Neuronal stem cell (in vitro differentiated cells): Measurements from ENCODE around the gene OTULIN.

ENCODE experiments used
- DNase-seq: peaks from one replicate; pipeline ENCODE4 v3.0.0-alpha.2; 2013; ENCODE audit warnings: low spot score
- H2AFZ ChIP-seq: one replicate; pipeline ENCODE4 v1.6.1; 2013; ENCODE audit warnings: mild to moderate bottlenecking, low read length, inconsistent platforms
- H2AK5ac ChIP-seq: 2 replicates; pipeline ENCODE4 v1.6.1; 2013; ENCODE audit warnings: low read depth, mild to moderate bottlenecking, inconsistent platforms, low read length, moderate library complexity, mixed read lengths
- H2BK120ac ChIP-seq: 2 replicates; pipeline ENCODE4 v1.6.1; 2013; ENCODE audit warnings: low read depth, mild to moderate bottlenecking, inconsistent platforms, low read length, moderate library complexity, mixed read lengths
- H2BK12ac ChIP-seq: one replicate; pipeline ENCODE4 v1.6.1; 2013; ENCODE audit warnings: low read length, inconsistent platforms
- H2BK15ac ChIP-seq: 2 replicates; pipeline ENCODE4 v1.6.1; 2013; ENCODE audit warnings: mild to moderate bottlenecking, low read length, inconsistent platforms, mixed read lengths
- H2BK5ac ChIP-seq: one replicate; pipeline ENCODE4 v1.6.1; 2013; ENCODE audit warnings: inconsistent platforms, mild to moderate bottlenecking, low read length, moderate library complexity
- H3K14ac ChIP-seq: one replicate; pipeline ENCODE4 v1.6.1; 2013; ENCODE audit warnings: low read length, inconsistent platforms
- H3K18ac ChIP-seq: 2 replicates; pipeline ENCODE4 v1.6.1; 2013; ENCODE audit warnings: low read length, inconsistent platforms
- H3K23ac ChIP-seq: 2 replicates; pipeline ENCODE4 v1.6.1; 2013; ENCODE audit warnings: low read depth, mild to moderate bottlenecking, mixed read lengths, low read length, inconsistent platforms; ENCODE audit not compliant: poor library complexity
- H3K27ac ChIP-seq: replicated peaks from 3 replicates; pipeline ENCODE4 v1.5.1; 2013; ENCODE audit warnings: low read length, inconsistent platforms
- H3K27me3 ChIP-seq, 3 experiments: 2 replicates each; pipeline ENCODE4 v1.6.1; 2013; ENCODE audit warnings: low read length in 3 of 3, mild to moderate bottlenecking in 2 of 3, inconsistent platforms in 1 of 3, low read depth in 1 of 3, mixed read lengths in 1 of 3, moderate library complexity in 1 of 3; ENCODE audit not compliant: control insufficient read depth in 3 of 3, insufficient read depth in 3 of 3
- H3K36me3 ChIP-seq, 2 donors: replicated peaks in 1 of 2; 2 replicates each; pipeline ENCODE4 v1.6.1; 2013; ENCODE audit warnings: low read length in 2 of 2; ENCODE audit not compliant: control insufficient read depth in 2 of 2, insufficient read depth in 2 of 2
- H3K4ac ChIP-seq: 2 replicates; pipeline ENCODE4 v1.6.1; 2013; ENCODE audit warnings: inconsistent platforms, mild to moderate bottlenecking, low read length, moderate library complexity
- H3K4me1 ChIP-seq, 2 donors: 1 replicate in 1 of 2; 2 replicates in 1 of 2; pipeline ENCODE4 v1.6.1; 2013; ENCODE audit warnings: low read length in 2 of 2, low read depth in 1 of 2; ENCODE audit not compliant: control insufficient read depth in 2 of 2, insufficient read depth in 1 of 2
- H3K4me2 ChIP-seq: one replicate; pipeline ENCODE4 v1.6.1; 2013; ENCODE audit warnings: mild to moderate bottlenecking, low read length, inconsistent platforms; ENCODE audit not compliant: insufficient read depth, poor library complexity, severe bottlenecking
- H3K4me3 ChIP-seq, 2 donors: 2 replicates each; pipeline ENCODE4 v1.5.1; 2013; ENCODE audit warnings: low read length in 2 of 2, mild to moderate bottlenecking in 2 of 2, inconsistent platforms in 1 of 2, moderate library complexity in 1 of 2
- H3K79me1 ChIP-seq: one replicate; pipeline ENCODE4 v1.6.1; 2013; ENCODE audit warnings: low read depth, mild to moderate bottlenecking, inconsistent platforms, low read length, moderate library complexity
- H3K9ac ChIP-seq: one replicate; pipeline ENCODE4 v1.6.1; 2013; ENCODE audit warnings: mild to moderate bottlenecking, low read depth, low read length, inconsistent platforms; ENCODE audit not compliant: poor library complexity
- H3K9me3 ChIP-seq, 2 donors: replicated peaks in 1 of 2; 2 replicates each; pipeline versions ENCODE3 to v1.6.1; 2013; ENCODE audit warnings: low read length in 2 of 2, mild to moderate bottlenecking in 2 of 2, inconsistent platforms in 1 of 2, low read depth in 1 of 2, mixed read lengths in 1 of 2, moderate library complexity in 1 of 2; ENCODE audit not compliant: control insufficient read depth in 2 of 2, insufficient read depth in 1 of 2
- H4K8ac ChIP-seq: one replicate; pipeline ENCODE4 v1.6.1; 2013; ENCODE audit warnings: low read depth, mild to moderate bottlenecking, inconsistent platforms, low read length, moderate library complexity
- H4K91ac ChIP-seq: one replicate; pipeline ENCODE4 v1.6.1; 2013; ENCODE audit warnings: low read length, low read depth, mild to moderate bottlenecking, inconsistent platforms; ENCODE audit not compliant: poor library complexity
- WGBS, 2 donors: extraction: QIAGEN DNeasy Blood & Tissue Kit; methylation state at CpG; one replicate each; pipeline ENCODE4 v1.1.7; 2013; ENCODE audit warnings: missing lambda C conversion rate in 2 of 2, mixed read lengths in 1 of 2; ENCODE audit not compliant: insufficient read length in 2 of 2, insufficient replicate concordance in 1 of 2; ENCODE audit errors: extremely low coverage in 2 of 2; 5-methylcytosine and 5-hydroxymethylcytosine counted together

OTULIN gene

DNA sequence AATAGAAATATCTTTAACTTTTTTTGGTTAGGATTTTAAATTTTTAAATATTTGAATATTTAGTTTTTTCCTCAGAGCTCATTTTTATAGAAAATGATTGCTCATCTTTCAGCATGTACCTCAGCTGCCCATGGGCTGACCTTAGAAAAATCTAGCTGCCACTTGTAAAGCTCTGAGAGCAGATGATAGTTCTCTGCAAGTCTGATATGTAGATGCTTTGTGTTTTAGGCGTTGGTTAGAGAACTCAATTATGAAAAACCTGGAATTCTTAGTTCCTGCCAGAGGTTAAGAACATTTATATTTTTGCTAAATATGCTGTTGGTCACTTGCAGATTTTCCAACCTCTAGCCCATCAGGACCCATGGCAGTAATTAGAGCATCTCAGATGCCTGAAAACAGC is 15.1 kb downstream of the OTULIN start:
- Histone ChIP-seq H4K8ac (no peak overlapping the region), H2BK120ac (no peak overlapping the region), H3K36me3 (peaks cover 13 to 93% of the 10 kb centered on the region in 2 donors), H3K14ac (no peak overlapping the region), H3K79me1 (peaks cover 5% of the 10 kb centered on the region), H2BK15ac (no peak overlapping the region), H3K18ac (no peak overlapping the region), H3K4me3 (no peak overlapping the region), H2AFZ (no peak overlapping the region), H2BK12ac (no peak overlapping the region), H3K4ac (no peak overlapping the region), H3K9ac (no peak overlapping the region), H2BK5ac (no peak overlapping the region), H2AK5ac (no peak overlapping the region), H3K27ac (no peak overlapping the region), H3K23ac (no peak overlapping the region), H3K9me3 (no peaks in the 10 kb centered on the region), H3K27me3 (no peaks in the 10 kb centered on the region), H4K91ac (no peak overlapping the region), H3K4me1 (peaks cover 0 to 4% of the 10 kb centered on the region in 2 donors), H3K4me2 (no peak overlapping the region)
- WGBS, 2 donors: no CpG with 5 or more reads among the region's 1 CpG
- DNase-seq: no peak

DNA sequence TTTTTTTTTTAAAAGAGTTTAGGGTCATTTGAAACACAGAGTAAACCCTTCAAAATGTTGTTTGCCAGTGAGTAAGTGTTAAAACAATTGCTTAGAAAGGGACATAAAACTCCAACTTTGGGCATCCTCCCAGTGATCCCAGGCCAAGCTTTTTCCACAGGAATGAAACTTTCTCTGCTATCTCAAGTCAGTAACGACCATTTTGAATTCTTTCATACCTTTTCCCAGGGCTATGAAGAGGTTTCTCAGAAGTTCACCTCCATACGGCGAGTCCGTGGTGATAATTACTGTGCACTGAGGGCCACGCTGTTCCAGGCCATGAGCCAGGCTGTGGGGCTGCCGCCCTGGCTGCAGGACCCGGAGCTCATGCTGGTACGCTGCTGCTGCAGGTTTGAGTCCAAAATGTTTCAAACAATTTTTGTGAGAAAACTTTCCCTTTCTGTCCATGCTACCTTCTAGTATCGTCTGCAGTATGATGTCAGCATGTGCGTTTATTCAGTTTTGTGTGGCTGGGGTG is 16.8 kb downstream of the OTULIN start:
- DNase-seq: no peak
- H3K9me3 ChIP-seq: no peaks in the 10 kb centered on the region
- WGBS, 2 donors: no CpG with 5 or more reads among the region's 10 CpGs

DNA sequence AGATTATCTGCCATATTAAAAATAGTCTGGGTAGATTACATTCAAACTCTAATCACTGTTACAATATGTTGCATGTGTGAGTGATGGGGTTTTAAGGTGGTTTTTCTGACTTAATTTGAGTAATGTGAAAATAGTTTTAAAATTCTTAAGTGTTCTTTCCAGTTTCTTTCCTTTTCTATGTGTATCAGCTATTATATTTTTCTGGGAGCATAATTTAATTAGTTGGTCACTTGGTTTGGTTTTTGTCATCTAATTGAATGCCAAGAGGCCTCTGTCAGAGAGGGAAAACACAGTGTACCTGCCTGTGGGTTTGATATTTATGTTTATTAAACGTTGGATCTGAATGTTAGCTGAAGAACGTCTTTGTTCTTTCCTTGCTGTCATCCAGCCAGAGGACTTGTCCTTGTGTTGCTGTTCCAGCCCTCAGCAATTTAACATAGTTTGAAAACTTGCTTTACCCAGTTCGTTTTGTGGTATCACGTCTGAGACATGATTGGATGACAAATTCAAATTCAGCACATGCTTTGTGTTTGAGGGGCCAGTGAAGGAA is 19.5 kb downstream of the OTULIN start:
- WGBS, 2 donors: no CpG with 5 or more reads among the region's 4 CpGs
- Histone ChIP-seq H2AFZ (no peak overlapping the region), H2AK5ac (no peak overlapping the region), H3K23ac (no peak overlapping the region), H3K4me1 (peaks cover 0 to 2% of the 10 kb centered on the region in 2 donors), H3K4me2 (no peak overlapping the region), H3K79me1 (no peaks in the 10 kb centered on the region), H3K4me3 (peak overlapping the region in 1 of 2 donors; percentile 11), H3K4ac (no peak overlapping the region), H3K14ac (no peak overlapping the region), H2BK12ac (no peak overlapping the region), H2BK15ac (no peak overlapping the region), H3K36me3 (peaks cover 16 to 91% of the 10 kb centered on the region in 2 donors), H3K9ac (no peak overlapping the region), H3K27me3 (no peaks in the 10 kb centered on the region), H4K8ac (no peak overlapping the region), H2BK5ac (no peak overlapping the region), H3K9me3 (peaks cover 0 to 2% of the 10 kb centered on the region in 2 donors), H3K27ac (no peak overlapping the region), H3K18ac (no peak overlapping the region), H2BK120ac (no peak overlapping the region), H4K91ac (no peak overlapping the region)
- DNase-seq: no peak

More for the DNA sequence above, 16.8 kb downstream of the OTULIN start:
- Histone ChIP-seq H3K79me1 (peaks cover 5% of the 10 kb centered on the region), H3K4me3 (no peak overlapping the region), H3K27me3 (no peaks in the 10 kb centered on the region), H3K4me2 (no peak overlapping the region), H2BK15ac (no peak overlapping the region), H3K18ac (no peak overlapping the region), H3K27ac (no peak overlapping the region), H3K36me3 (peaks cover 11 to 88% of the 10 kb centered on the region in 2 donors), H2BK5ac (no peak overlapping the region), H4K91ac (no peak overlapping the region), H2AFZ (no peak overlapping the region), H3K23ac (no peak overlapping the region), H2BK12ac (no peak overlapping the region), H4K8ac (no peak overlapping the region), H2BK120ac (no peak overlapping the region), H3K9ac (no peak overlapping the region), H3K4ac (no peak overlapping the region), H3K4me1 (peaks cover 0 to 2% of the 10 kb centered on the region in 2 donors), H3K14ac (no peak overlapping the region), H2AK5ac (no peak overlapping the region)

DNA sequence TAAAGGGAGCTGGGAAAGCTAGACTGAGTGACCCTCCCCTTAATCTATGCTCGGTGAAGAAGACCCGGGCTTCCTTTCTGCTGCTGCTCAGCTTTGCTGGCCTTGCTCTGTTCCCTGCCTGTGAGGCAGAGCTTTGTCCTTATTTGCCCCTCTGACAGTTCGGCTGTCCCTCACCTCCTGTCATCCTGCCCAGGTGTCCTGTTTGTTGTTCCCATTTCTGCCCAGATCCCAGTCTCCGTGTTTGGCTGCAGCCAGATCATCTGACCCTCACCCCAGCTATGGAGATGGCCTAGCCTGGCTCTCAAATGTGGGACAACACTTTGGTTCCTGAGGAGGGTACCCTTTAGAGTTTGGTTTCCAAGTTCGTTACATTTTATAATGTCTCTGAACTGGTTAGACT is 20.2 kb downstream of the OTULIN start:
- no peak overlapping the region for H2BK12ac ChIP-seq
- H3K18ac ChIP-seq: no peak overlapping the region
- WGBS, 2 donors: no CpG with 5 or more reads among the region's 5 CpGs
- peaks cover 0 to 7% of the 10 kb centered on the region in 2 donors for H3K9me3 ChIP-seq
- DNase-seq: no peak
- H2BK120ac ChIP-seq: no peak overlapping the region
- H2AFZ ChIP-seq: no peak overlapping the region
- H3K4me3 ChIP-seq: no peak overlapping the region
- peaks cover 16 to 91% of the 10 kb centered on the region in 2 donors for H3K36me3 ChIP-seq
- no peak overlapping the region for H2BK5ac ChIP-seq
- H3K27ac ChIP-seq: no peak overlapping the region
- no peak overlapping the region for H2BK15ac ChIP-seq
- no peak overlapping the region for H3K4me2 ChIP-seq
- no peak overlapping the region for H3K9ac ChIP-seq
- H3K4me1 ChIP-seq: peaks cover 0 to 2% of the 10 kb centered on the region in 2 donors
- H3K27me3 ChIP-seq: no peaks in the 10 kb centered on the region
- no peak overlapping the region for H2AK5ac ChIP-seq
- H3K4ac ChIP-seq: no peak overlapping the region
- no peak overlapping the region for H4K91ac ChIP-seq
- H3K79me1 ChIP-seq: no peaks in the 10 kb centered on the region
- H4K8ac ChIP-seq: no peak overlapping the region
- H3K14ac ChIP-seq: no peak overlapping the region
- no peak overlapping the region for H3K23ac ChIP-seq
